Right cardiac atrium (tissue), 5 donors: Measurements from ENCODE around the gene SLC44A1. TPM values are rescaled to one million over a fixed set of nuclear protein-coding genes. Genes with fewer than 3 reads are reported as not detected.

Source experiments
- ATAC-seq, 2 donors: fragments of 200-7000 bp; cut with Tn5 transposase; one replicate each; pipeline versions ENCODE4 v1.8.0 to v1.9.1; 2020; ENCODE audit warnings: moderate library complexity in 2 of 2, mild to moderate bottlenecking in 1 of 2
- DNase-seq, 3 donors: peaks; one replicate each; pipeline ENCODE4 v3.0.0-alpha.2; 2020
- H3K27ac ChIP-seq: one replicate; pipeline ENCODE4 v1.5.1; 2013; ENCODE audit warnings: mild to moderate bottlenecking, low read length, control low read depth, moderate library complexity
- H3K27me3 ChIP-seq: one replicate; pipeline ENCODE4 v1.6.1; 2013; ENCODE audit not compliant: control insufficient read depth, insufficient read depth
- H3K4me1 ChIP-seq: one replicate; pipeline ENCODE4 v1.6.1; 2013; ENCODE audit warnings: low read length; ENCODE audit not compliant: control insufficient read depth, insufficient read depth
- H3K4me3 ChIP-seq: one replicate; pipeline ENCODE4 v1.5.1; 2013; ENCODE audit warnings: low read length, control low read depth
- H3K9me3 ChIP-seq: one replicate; pipeline ENCODE4 v1.6.1; 2013; ENCODE audit warnings: low read length; ENCODE audit not compliant: control insufficient read depth
- WGBS: extraction: QIAGEN DNeasy Blood & Tissue Kit; methylation state at CpG from one replicate; pipeline ENCODE4 v1.1.7; 2013; 5-methylcytosine and 5-hydroxymethylcytosine counted together
- intact Hi-C, 4 donors: fragments of 100-400 bp; cut with DNase I; formaldehyde crosslinking; loops; one replicate each; pipeline versions ENCODE4 v1.11.0 to v1.14.0; 2022 to 2023
- polyA plus RNA-seq: library from polyadenylated mRNA; stranded (reverse); fragments of 200-250 nt; gene quantifications from one replicate; pipeline ENCODE4 v1.2.3, GENCODE V29; 2013
- total RNA-seq, 4 donors: library from RNA; stranded (reverse); fragmentation: NEBNext Ultra II Directional; extraction: Animal tissue kit (Norgen Biotek cat#: 25700); gene quantifications; one replicate each; pipeline ENCODE4 v1.2.1, GENCODE V29; 2021
- donor health status: healthy with polysubstance abuse.
- donor health status: DM: no; HTN: yes; CAD: no.
- donor health status: DM: no; HTN: no; CAD: no.
- donor health status: DM: no; HTN: yes; CAD: no; lungs with severe emphysema.
- donor health status: DM: yes; HTN: yes; CAD: no.

Gene SLC44A1
- total and polyA plus RNA-seq, 5 donors: 5.8 to 18.3 (median 16.1) TPM

DNA sequence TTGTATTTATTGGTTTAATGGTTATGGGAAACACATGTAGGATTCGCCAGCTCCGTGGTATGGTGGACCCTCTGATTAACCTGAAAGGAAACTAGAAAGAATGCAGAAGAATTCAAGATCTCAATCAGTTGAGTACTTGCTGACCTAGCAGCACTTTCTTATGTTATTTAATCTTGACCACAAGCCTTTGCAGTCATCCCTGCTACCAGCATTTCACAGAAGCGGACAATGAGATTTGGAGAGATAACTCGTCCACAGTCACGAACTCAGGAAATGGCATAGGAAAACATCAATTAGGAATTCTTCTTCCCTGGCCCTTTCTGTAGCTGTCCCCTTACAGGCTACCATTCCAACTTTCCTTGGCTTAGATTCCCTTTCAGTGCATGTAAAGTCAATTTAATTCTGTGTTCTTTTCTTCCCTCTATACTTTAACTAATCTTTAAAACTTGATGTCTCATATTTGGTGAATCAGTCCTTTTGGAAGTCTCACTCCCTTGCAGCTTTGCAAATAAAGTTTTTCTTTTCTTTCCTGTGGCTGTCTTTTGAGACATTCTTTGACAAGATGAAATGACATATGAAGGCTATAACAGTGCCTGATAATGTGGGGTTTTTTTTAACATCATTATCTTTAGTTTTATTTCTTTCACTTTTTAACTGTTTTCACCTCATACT, 1.3 kb upstream of the SLC44A1 start:
- no peak overlapping the region for H3K27ac ChIP-seq
- no peak for ATAC-seq
- intact Hi-C loops: no loop called here
- no peak overlapping the region for H3K4me3 ChIP-seq
- H3K4me1 ChIP-seq: no peaks in the 10 kb centered on the region
- H3K9me3 ChIP-seq: no peaks in the 10 kb centered on the region
- no peaks in the 10 kb centered on the region for H3K27me3 ChIP-seq
- WGBS: 30% methylated on average over 5 of the region's 5 CpGs
- no peak for DNase-seq

GRCh38 chr9:105244734-105245028, 230 bp downstream of the SLC44A1 start:
- WGBS: under 1% methylated on average over 48 of the region's 48 CpGs
- Histone ChIP-seq H3K4me3 (peak overlapping the region; percentile 88), H3K4me1 (no peaks in the 10 kb centered on the region), H3K9me3 (no peaks in the 10 kb centered on the region), H3K27me3 (no peaks in the 10 kb centered on the region), H3K27ac (peak overlapping the region; percentile 59)
- ATAC-seq (no peak), DNase-seq (no peak)
- intact Hi-C loops: no loop called here

DNA sequence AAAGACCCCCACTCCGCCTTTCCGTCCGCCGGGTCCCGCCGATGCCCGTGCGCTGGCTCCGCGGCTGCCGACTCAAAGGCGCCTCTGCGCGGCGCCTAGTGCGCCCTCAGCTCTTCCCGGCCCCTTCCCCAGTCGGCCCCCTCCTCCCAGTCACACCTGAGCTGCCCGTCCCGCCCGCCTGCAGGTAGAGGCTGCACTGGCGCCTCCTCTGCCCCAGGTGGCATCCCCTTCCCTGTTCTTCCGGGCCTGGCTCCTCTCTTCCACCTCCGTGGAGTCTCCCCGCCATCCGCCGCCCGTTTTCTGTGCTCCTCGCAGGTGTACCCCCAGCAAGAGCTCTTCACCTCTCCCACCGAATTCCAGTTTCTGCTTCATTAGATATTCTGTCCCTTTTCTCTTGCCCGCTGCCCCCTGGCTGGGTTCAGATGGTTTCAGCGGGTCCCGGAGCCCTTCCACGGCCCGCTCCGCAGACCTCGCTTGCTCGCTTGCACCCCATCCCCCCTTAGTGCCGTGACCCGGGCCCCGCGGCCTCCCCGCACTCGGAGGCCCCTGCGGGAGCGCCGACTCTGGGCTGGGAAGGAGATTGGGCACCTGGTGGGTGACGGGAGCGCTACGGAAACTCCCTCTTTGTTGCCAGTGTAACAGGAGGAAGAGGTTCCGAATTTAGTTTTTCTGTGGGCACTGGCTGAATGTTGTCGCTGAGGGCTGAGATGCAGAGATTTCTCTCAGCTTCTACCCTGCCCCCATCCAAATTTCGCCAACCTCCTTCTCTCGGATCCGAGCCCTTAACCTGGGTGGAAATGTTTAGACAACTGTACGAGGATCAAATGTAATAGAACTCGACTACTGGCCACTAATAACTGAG, 809 bp downstream of the SLC44A1 start:
- H3K4me1 ChIP-seq: no peaks in the 10 kb centered on the region
- under 1% methylated on average over 57 of the region's 57 CpGs for WGBS
- intact Hi-C loops: no loop called here

DNA sequence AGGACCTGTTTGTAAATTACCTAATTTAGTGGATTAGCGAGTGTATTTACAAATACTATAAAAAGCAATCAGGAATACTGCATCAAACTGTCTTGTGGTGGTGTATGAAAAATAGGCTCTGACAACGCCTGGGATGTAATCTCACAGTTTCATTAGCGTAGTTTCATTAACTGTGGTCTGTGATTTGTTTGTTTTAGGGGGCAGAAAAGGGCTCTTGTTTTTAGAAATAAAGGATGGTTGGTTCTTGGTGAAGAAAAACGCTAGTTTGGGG, 1.4 kb downstream of the SLC44A1 start:
- Histone ChIP-seq H3K4me1 (no peaks in the 10 kb centered on the region), H3K27ac (no peak overlapping the region), H3K9me3 (no peaks in the 10 kb centered on the region), H3K27me3 (no peaks in the 10 kb centered on the region), H3K4me3 (peak overlapping the region; percentile 88)
- no peak for ATAC-seq
- DNase-seq: no peak
- intact Hi-C loops: no loop called here
- 6% methylated on average over 4 of the region's 4 CpGs for WGBS

More for the DNA sequence above, 809 bp downstream of the SLC44A1 start:
- peak overlapping the region; percentile 88 for H3K4me3 ChIP-seq
- peak overlapping the region; percentile 59 for H3K27ac ChIP-seq
- DNase-seq (peak; percentile 41 to 75 (median 72)), ATAC-seq (peak in 1 of 2 donors; percentile 7)
- H3K27me3 ChIP-seq: no peaks in the 10 kb centered on the region
- no peaks in the 10 kb centered on the region for H3K9me3 ChIP-seq

DNA sequence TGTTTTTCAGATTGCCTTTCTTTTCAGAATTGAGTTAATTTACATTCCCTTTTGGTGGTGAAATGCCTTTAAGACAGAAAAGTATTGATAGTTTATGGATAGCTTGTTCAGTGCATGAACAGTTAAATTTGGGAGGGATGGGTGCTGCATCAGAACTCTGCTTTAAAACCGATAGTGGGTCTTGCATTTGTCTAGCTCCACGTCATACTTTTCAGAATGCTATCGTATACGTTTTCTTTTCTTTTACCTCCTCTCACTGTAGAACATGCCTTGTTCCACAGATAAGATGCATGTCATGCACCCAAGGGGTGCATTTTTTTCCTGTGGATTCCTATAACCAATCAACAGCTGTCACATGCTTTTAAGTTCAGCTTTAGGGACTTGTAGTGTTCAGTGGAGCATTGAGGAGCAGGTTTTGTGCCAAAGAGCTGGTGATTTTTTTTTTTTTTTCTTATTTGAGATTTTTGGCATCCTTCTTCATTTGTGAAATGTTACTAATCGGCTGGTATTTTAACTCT, 2.3 kb downstream of the SLC44A1 start:
- H3K4me3 ChIP-seq: peak overlapping the region; percentile 11
- DNase-seq (no peak), ATAC-seq (no peak)
- WGBS: 39% methylated on average over 5 of the region's 5 CpGs
- no peaks in the 10 kb centered on the region for H3K4me1 ChIP-seq
- H3K27me3 ChIP-seq: no peaks in the 10 kb centered on the region
- H3K27ac ChIP-seq: no peak overlapping the region
- no peaks in the 10 kb centered on the region for H3K9me3 ChIP-seq
- intact Hi-C loops: no loop called here

GRCh38 chr9:105248691-105249090, 4.2 kb downstream of the SLC44A1 start:
- intact Hi-C loops: no loop called here
- DNase-seq (no peak), ATAC-seq (no peak)
- H3K4me1 ChIP-seq: peaks cover 1% of the 10 kb centered on the region
- H3K9me3 ChIP-seq: no peaks in the 10 kb centered on the region
- H3K4me3 ChIP-seq: no peak overlapping the region
- H3K27me3 ChIP-seq: no peaks in the 10 kb centered on the region
- no peak overlapping the region for H3K27ac ChIP-seq
- WGBS: 70% methylated on average over 3 of the region's 3 CpGs

- no peaks in the 10 kb centered on the region for H3K9me3 ChIP-seq
- H3K27ac ChIP-seq: no peak overlapping the region
- DNase-seq: no peak
- H3K4me3 ChIP-seq: no peak overlapping the region
- 86% methylated on average over 8 of the region's 8 CpGs for WGBS
- intact Hi-C loops: no loop called here
- H3K4me1 ChIP-seq: peaks cover 1% of the 10 kb centered on the region
- H3K27me3 ChIP-seq: no peaks in the 10 kb centered on the region
- ATAC-seq: no peak
Observed at GRCh38 chr9:105251133-105251532, 6.7 kb downstream of the SLC44A1 start.

DNA sequence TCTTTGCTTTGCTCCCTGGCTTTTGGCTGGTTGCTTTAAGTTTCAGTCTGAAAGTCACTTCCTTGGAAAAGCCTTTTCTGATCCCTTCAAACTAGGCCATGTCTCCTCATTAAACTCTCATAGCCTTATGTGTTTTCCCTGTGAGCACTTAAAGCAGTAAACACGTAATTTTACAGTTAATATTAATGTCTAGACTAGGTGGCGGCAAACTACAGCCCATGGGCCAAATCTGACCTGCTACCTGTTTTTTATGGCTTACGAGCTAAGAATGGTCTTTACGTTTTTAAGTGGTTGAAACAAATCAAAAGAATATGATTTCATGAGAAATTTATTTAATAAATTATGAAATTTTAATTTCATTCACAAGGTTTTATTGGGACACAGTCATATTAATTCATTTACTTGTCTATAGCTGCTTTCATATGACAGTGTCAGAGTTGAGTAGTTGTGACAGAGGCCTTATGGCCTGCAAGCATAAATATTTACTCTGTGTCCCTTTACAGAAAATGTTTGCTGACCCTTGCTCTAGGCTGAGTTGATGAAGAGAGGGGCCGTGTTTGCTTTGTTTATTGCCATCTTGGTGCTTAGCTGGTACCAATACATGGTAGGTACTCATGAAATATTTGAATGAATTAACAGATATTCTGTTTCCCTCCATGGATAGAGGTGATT, 7.4 kb downstream of the SLC44A1 start:
- 88% methylated on average over 5 of the region's 5 CpGs for WGBS
- intact Hi-C loops: no loop called here

GRCh38 chr9:105252405-105252756, 7.9 kb downstream of the SLC44A1 start:
- H3K4me3 ChIP-seq: no peak overlapping the region
- ATAC-seq (no peak), DNase-seq (no peak)
- WGBS: 89% methylated on average over 5 of the region's 5 CpGs
- no peak overlapping the region for H3K27ac ChIP-seq
- intact Hi-C loops: no loop called here
- H3K27me3 ChIP-seq: no peaks in the 10 kb centered on the region
- peaks cover 1% of the 10 kb centered on the region for H3K4me1 ChIP-seq
- no peaks in the 10 kb centered on the region for H3K9me3 ChIP-seq

More for the DNA sequence above, 7.4 kb downstream of the SLC44A1 start:
- peaks cover 1% of the 10 kb centered on the region for H3K4me1 ChIP-seq
- no peak overlapping the region for H3K27ac ChIP-seq
- no peaks in the 10 kb centered on the region for H3K27me3 ChIP-seq
- no peak for DNase-seq
- H3K4me3 ChIP-seq: no peak overlapping the region
- no peaks in the 10 kb centered on the region for H3K9me3 ChIP-seq
- ATAC-seq: no peak

- no peak overlapping the region for H3K27ac ChIP-seq
- no peaks in the 10 kb centered on the region for H3K27me3 ChIP-seq
- intact Hi-C loops: no loop called here
- H3K4me3 ChIP-seq: no peak overlapping the region
- no peaks in the 10 kb centered on the region for H3K9me3 ChIP-seq
- H3K4me1 ChIP-seq: peaks cover 8% of the 10 kb centered on the region
- ATAC-seq (no peak), DNase-seq (no peak)
- 78% methylated on average over 4 of the region's 4 CpGs for WGBS
Observed at GRCh38 chr9:105254226-105254625, 9.8 kb downstream of the SLC44A1 start.

- Histone ChIP-seq H3K4me1 (peaks cover 8% of the 10 kb centered on the region), H3K27me3 (no peaks in the 10 kb centered on the region), H3K4me3 (no peak overlapping the region), H3K9me3 (no peaks in the 10 kb centered on the region), H3K27ac (no peak overlapping the region)
- ATAC-seq: no peak
- intact Hi-C loops: no loop called here
- DNase-seq: no peak
Observed at GRCh38 chr9:105255421-105255820, 11.0 kb downstream of the SLC44A1 start.
